Stomach smooth muscle (tissue), 2 donors: ENCODE results near the gene S100PBP.

ENCODE experiments used
- H3K27ac ChIP-seq: one replicate; pipeline ENCODE4 v1.7.0; 2013; ENCODE audit warnings: mild to moderate bottlenecking, low read length, inconsistent platforms
- H3K27me3 ChIP-seq, 2 donors: one replicate each; pipeline ENCODE4 v1.7.0; 2013; ENCODE audit warnings: low read length in 2 of 2; ENCODE audit not compliant: insufficient read depth in 2 of 2, control insufficient read depth in 1 of 2
- H3K36me3 ChIP-seq, 2 donors: one replicate each; pipeline ENCODE4 v1.7.0; 2013; ENCODE audit warnings: low read length in 2 of 2; ENCODE audit not compliant: control insufficient read depth in 2 of 2, insufficient read depth in 2 of 2
- H3K4me1 ChIP-seq: one replicate; pipeline ENCODE4 v1.7.0; 2013; ENCODE audit warnings: low read length; ENCODE audit not compliant: control insufficient read depth, insufficient read depth
- H3K4me3 ChIP-seq, 2 donors: one replicate each; pipeline ENCODE4 v1.7.0; 2013; ENCODE audit warnings: low read length in 2 of 2
- H3K9ac ChIP-seq, 2 donors: one replicate each; pipeline ENCODE4 v1.7.0; 2013; ENCODE audit warnings: low read length in 2 of 2, mild to moderate bottlenecking in 1 of 2
- H3K9me3 ChIP-seq, 2 donors: one replicate each; pipeline ENCODE4 v1.7.0; 2013; ENCODE audit warnings: low read length in 2 of 2; ENCODE audit not compliant: control insufficient read depth in 2 of 2
- donor health status: healthy.
- donor health status: Pancreatic carcinoma.

The S100PBP gene

DNA sequence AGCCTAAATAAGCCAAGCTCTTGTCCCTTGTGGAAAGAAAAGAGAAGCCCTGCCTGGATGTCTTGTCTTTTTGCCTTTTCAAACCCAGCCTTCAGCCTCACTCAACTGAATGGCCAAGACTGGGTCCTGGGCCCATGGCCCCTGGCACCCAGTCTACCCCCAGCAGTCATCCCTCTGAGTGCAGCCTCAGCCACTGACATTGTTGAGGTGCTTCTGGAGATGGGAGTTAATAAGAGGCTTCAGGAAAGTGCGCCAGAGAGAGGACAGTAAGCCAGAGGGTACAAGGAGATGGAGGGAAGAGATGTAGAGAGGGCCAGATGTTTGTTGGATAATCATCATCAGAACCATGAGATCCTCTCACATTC lies 46.4 kb downstream of the S100PBP start:
- no peak overlapping the region for H3K27ac ChIP-seq
- no peaks in the 10 kb centered on the region for H3K27me3 ChIP-seq
- no peaks in the 10 kb centered on the region for H3K9me3 ChIP-seq
- H3K4me3 ChIP-seq: no peak overlapping the region
- H3K36me3 ChIP-seq: peaks cover 3 to 15% of the 10 kb centered on the region in 2 donors
- H3K9ac ChIP-seq: no peak overlapping the region
- peaks cover 17% of the 10 kb centered on the region for H3K4me1 ChIP-seq

DNA sequence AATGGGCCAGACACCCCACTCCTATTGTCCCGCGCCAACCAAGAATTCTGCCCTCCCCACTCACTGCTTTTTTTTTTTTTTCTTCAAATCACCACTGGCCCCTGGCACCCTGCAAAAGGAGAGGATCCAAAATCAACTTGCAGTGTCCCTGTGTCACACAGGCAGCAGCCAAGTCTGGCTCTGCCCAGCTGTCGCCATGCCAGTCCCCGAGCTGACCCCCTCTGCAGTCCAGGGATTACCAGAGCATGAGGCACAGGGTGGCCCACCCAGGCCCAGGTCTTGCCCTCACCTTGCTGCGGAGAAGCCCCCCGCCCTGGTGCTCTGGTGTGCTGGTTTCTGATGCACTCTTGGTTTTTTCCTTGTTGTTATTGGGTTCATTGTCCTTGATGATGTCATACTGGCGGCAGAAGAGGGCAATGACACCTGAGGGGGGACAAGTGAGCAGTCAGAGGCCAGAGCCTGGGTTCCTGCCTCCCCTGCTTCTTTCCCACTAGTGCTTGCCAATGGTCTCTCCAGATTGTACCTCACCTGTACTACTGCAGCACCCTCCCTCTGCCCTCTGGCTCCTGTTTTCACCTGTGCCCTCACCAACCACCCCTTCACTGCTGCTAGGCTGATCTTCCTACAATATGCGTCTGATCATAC lies 47.0 kb downstream of the S100PBP start:
- H3K36me3 ChIP-seq: peaks cover 3 to 11% of the 10 kb centered on the region in 2 donors
- H3K4me3 ChIP-seq: no peak overlapping the region
- H3K4me1 ChIP-seq: peaks cover 18% of the 10 kb centered on the region
- no peaks in the 10 kb centered on the region for H3K27me3 ChIP-seq
- H3K27ac ChIP-seq: no peak overlapping the region
- H3K9me3 ChIP-seq: no peaks in the 10 kb centered on the region
- H3K9ac ChIP-seq: no peak overlapping the region

DNA sequence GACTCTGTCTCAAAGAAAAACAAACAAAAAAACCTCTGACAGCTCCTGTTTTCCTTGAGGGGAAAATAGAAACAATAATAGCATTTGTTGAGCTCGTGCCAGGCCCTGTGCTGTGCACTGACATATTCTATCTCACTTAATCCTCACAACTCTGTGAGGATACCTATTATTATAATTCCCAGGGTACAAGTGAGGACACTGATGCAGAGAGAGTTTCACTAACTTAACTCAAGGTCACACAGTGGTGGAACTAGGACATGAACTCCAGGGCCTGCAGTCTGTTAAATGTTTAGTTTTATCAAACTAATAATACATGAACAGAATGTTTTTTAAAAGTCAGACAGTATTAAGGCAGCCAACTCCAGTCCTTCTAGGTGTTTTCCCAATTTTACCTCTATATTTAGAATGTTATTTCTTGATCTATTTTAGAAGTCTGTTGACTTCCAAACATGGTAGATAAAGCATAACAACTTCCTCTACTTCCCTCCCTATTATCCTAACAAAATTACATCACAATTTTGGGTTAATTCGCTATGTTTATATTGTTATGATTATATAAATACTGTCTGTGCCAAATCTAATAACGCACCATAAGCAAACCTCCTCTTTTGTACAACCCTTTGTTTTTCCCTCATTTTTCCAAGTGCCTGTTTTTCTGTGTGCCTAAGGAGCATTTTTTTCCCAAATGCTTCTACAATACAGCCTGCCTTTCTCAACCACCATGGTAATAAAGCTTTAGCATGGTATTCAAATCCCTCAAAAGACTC lies 48.4 kb downstream of the S100PBP start:
- H3K9me3 ChIP-seq: no peaks in the 10 kb centered on the region
- no peak overlapping the region for H3K9ac ChIP-seq
- H3K36me3 ChIP-seq: peaks cover under 1 to 11% of the 10 kb centered on the region in 2 donors
- no peaks in the 10 kb centered on the region for H3K27me3 ChIP-seq
- H3K4me1 ChIP-seq: peaks cover 27% of the 10 kb centered on the region
- H3K27ac ChIP-seq: peak overlapping the region; percentile 32
- no peak overlapping the region for H3K4me3 ChIP-seq

DNA sequence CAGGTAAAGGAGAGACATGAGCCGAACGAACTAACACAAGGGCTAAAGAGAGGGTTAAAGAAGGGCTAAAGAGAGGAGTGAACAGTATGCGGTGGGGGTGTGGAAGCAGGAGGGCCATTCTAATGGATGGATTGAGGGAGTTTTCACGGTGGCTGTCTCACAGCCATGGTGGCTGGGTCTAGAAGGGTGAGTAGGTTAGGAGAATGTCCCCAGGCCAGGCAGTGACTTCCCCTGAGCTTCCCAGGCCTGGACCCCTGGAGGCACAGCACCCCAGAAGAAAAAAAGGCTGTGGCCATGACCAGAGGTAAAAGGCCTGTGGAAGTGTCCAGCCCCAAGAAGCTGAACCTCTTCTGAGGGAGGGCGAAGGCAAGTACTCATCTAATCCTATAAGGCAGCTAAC lies 49.7 kb downstream of the S100PBP start:
- H3K9me3 ChIP-seq: no peaks in the 10 kb centered on the region
- peaks cover 30% of the 10 kb centered on the region for H3K4me1 ChIP-seq
- no peak overlapping the region for H3K27ac ChIP-seq
- H3K9ac ChIP-seq: no peak overlapping the region
- no peaks in the 10 kb centered on the region for H3K27me3 ChIP-seq
- H3K4me3 ChIP-seq: no peak overlapping the region
- H3K36me3 ChIP-seq: peaks cover 0 to 10% of the 10 kb centered on the region in 2 donors

DNA sequence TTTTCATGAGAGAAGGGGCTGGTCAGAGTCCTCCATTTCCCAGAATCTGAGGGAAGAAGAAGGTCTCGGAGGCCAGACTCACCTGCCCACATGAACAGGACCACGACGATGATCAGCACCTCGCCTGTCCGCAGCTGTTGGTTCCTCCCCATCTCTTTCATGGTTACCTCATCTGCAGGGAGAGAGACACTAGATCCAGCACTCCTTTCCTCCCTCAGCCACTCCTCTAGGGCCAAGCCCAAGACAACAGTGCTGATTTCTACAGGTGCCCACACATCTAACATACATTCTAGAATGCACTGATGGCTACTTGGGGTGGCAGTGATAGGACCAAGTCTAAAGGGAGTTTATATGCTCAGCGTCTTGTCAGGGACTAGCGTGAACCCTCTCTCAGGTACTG lies 50.2 kb downstream of the S100PBP start:
- Histone ChIP-seq H3K27ac (no peak overlapping the region), H3K4me1 (peaks cover 30% of the 10 kb centered on the region), H3K9me3 (no peaks in the 10 kb centered on the region), H3K9ac (no peak overlapping the region), H3K4me3 (no peak overlapping the region), H3K27me3 (no peaks in the 10 kb centered on the region), H3K36me3 (peaks cover 0 to 10% of the 10 kb centered on the region in 2 donors)

DNA sequence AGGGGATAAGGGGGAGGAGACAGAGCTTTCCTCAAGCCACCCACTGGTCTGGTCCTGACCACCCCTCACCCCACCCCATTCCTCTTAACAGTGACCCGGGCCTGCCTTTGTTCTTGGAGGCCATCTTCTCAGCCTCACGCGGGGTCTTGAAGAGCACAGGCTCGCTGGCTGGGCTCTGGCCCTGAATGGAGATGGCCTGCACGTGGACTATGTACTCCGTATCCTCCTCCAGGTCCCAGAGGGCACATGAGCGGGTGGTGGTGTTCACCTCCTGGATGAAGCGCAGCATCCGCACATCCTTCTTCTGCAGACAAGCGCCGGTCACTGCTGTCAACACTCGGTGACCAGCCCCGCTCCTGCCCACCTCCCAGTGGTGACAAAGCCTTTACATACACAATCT lies 50.6 kb downstream of the S100PBP start:
- H3K27ac ChIP-seq: no peak overlapping the region
- no peaks in the 10 kb centered on the region for H3K27me3 ChIP-seq
- H3K4me1 ChIP-seq: peaks cover 33% of the 10 kb centered on the region
- H3K4me3 ChIP-seq: no peak overlapping the region
- no peaks in the 10 kb centered on the region for H3K9me3 ChIP-seq
- no peak overlapping the region for H3K9ac ChIP-seq
- peaks cover 0 to 9% of the 10 kb centered on the region in 2 donors for H3K36me3 ChIP-seq

DNA sequence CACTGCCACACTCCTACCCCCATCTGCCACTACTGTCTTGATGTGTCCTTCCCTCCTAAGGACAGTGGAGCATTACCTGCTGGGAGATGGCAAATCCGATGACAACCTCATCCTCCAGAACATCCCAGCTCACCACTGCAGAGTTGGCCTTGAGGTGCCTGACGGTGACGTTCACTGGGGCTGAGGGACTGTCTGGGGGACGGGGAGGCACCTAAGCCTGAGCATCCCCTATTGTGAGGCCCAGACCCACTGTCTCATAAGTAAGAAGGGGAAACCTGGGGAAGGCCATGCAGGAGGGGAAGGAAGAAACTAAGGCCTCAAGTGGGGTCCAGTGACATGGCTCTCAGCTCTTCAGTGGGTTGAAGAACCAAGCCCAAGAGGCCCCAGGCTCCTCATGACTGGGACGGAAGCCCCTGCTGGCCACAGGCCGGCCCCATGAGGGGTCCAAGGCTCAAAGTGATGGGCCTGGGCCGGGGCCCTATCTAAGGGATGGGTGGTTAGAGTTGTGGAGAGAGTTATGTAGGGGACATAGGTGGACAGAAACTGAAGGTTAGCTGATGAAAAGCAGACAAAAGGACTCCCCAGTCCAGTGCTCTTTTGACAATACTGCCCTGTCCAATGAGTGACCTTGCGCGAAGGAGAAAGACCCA lies 51.5 kb downstream of the S100PBP start:
- Histone ChIP-seq H3K36me3 (peaks cover 0 to 6% of the 10 kb centered on the region in 2 donors), H3K27me3 (no peaks in the 10 kb centered on the region), H3K9me3 (no peaks in the 10 kb centered on the region), H3K9ac (no peak overlapping the region), H3K27ac (no peak overlapping the region), H3K4me3 (no peak overlapping the region), H3K4me1 (peaks cover 33% of the 10 kb centered on the region)

DNA sequence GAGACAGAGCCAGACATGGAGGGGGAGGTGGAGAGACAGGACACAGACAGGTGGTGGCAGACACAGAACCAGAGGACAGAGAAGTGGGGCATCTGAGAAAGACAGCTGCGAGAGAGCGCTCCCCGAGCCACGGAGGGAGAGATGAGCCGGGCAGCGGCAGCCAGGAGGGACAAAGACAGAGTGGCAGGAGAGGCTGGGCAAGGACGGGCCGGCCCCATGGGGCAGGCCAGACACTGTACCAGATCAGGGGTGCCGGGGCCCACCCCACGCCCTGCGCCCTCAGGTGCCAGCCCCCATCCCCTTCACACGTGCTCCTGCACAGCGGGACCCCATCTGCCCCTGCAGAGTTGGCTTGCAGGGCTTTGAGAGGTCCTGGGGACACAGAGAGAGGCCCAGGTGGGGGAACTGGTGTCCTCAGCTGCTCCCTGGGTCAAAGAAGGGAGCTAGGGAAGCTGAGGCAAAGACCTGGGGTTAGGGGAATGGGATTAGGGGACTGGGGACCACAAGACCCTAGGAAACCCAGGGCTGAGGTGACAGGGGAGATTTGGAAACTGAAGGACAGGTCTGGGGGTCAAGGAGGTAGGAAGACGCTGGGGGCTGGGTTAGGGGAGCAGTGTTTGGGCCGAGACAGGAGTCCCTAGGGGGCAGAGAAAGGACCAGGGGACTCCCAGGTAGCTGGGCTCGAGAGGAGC lies 52.6 kb downstream of the S100PBP start:
- peak overlapping the region; percentile 13 to 76 for H3K9ac ChIP-seq

DNA sequence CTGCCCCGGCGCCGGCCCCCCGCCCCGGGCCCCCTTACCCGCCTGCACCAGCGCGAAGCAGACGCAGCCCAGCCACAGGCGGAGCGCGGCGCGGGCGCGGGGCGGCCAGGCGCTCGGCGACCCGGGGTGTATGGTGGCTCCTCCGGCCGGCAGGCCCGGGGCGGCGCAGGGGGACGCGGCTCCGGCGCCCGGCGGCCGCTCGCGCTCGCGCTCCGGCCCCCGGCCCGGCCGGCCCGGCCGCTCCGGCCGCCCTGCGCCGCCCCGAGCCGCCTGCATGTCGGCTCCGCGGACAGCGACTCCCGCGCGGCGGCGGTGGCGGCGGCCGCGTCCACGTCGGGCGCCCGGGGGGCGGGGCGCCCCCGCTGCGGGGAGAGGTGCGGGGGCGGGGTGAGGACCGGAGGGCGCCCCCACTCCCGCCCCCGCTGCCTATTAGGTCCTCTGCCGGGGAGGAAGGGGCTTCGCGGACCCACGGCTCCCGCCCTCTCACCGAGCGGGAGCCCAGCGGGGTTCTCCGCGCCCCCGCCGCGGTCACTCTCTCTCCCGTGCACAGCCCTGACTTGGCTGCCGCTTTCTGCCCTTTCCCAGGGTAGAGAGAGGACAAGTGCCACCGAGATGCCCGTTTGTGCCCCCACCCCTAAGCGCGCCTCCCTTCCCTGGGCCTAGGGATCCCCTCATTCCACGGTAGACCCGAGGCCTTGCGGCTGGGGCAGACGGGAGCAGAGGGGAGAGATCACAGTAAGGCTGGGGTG lies 53.3 kb downstream of the S100PBP start, which contains the start of gene FNDC5:
Gene FNDC5 (minus strand): TSS at position 298 of the 749 bp plus-strand sequence.
- no peaks in the 10 kb centered on the region for H3K27me3 ChIP-seq
- peak within 1 kb of the TSS; percentile 54 to 74 for H3K4me3 ChIP-seq
- no peaks in the 10 kb centered on the region for H3K9me3 ChIP-seq
- H3K4me1 ChIP-seq: peaks cover 27% of the 10 kb centered on the region
- H3K27ac ChIP-seq: no peak within 1 kb of the TSS
- H3K36me3 ChIP-seq: peaks cover 0 to 6% of the 10 kb centered on the region in 2 donors
- peak within 1 kb of the TSS; percentile 13 to 76 for H3K9ac ChIP-seq

More for the DNA sequence above, 52.6 kb downstream of the S100PBP start:
- no peaks in the 10 kb centered on the region for H3K9me3 ChIP-seq
- H3K36me3 ChIP-seq: peaks cover 0 to 6% of the 10 kb centered on the region in 2 donors
- H3K27ac ChIP-seq: no peak overlapping the region
- peaks cover 30% of the 10 kb centered on the region for H3K4me1 ChIP-seq
- H3K27me3 ChIP-seq: no peaks in the 10 kb centered on the region
- peak overlapping the region; percentile 54 to 73 for H3K4me3 ChIP-seq
